WERI-Rb-1 (cell line): ENCODE data around the gene HS2ST1.

Experiments used
- DNase-seq: peaks from one replicate; pipeline ENCODE4 v3.0.0-alpha.2; 2020
- H3K27ac ChIP-seq: fragments of 250-450 bp; sonication (Bioruptor Pico); 2 replicates; pipeline ENCODE4 v1.5.1; 2020; ENCODE audit warnings: mild to moderate bottlenecking, moderate library complexity
- H3K27me3 ChIP-seq: fragments of 250-450 bp; sonication (Bioruptor Pico); 2 replicates; pipeline ENCODE4 v1.5.1; 2021; ENCODE audit warnings: mild to moderate bottlenecking, low read depth, moderate library complexity; ENCODE audit not compliant: insufficient read depth, severe bottlenecking
- H3K36me3 ChIP-seq: fragments of 250-450 bp; sonication (Bioruptor Pico); 2 replicates; pipeline ENCODE4 v1.5.1; 2020; ENCODE audit warnings: mild to moderate bottlenecking, moderate library complexity
- H3K4me3 ChIP-seq: 2 replicates; pipeline ENCODE4 v1.5.1; 2011; ENCODE audit warnings: low read depth, mild to moderate bottlenecking, control low read depth, low read length
- H3K9me3 ChIP-seq: fragments of 250-450 bp; sonication (Bioruptor Pico); 2 replicates; pipeline ENCODE4 v1.5.1; 2021; ENCODE audit warnings: mild to moderate bottlenecking, moderate library complexity; ENCODE audit not compliant: severe bottlenecking
- CTCF ChIP-seq: IDR thresholded peaks from 2 replicates; pipeline ENCODE4 v1.5.1; 2011; ENCODE audit warnings: low read depth, mild to moderate bottlenecking, control low read depth, inconsistent platforms, low read length

HS2ST1 gene

GRCh38 chr1:87154384-87154783 lies 239.9 kb downstream of the HS2ST1 start:
- no peaks in the 10 kb centered on the region for H3K9me3 ChIP-seq
- H3K27ac ChIP-seq, result no peak overlapping the region
- TF ChIP-seq CTCF, result no peak
- DNase-seq, result no peak
- H3K27me3 ChIP-seq, result no peaks in the 10 kb centered on the region
- H3K4me3 ChIP-seq, result no peak overlapping the region
- H3K36me3 ChIP-seq, result no peaks in the 10 kb centered on the region

- H3K27ac ChIP-seq, result no peak overlapping the region
- H3K9me3 ChIP-seq, result no peaks in the 10 kb centered on the region
- no peak overlapping the region for H3K4me3 ChIP-seq
- no peaks in the 10 kb centered on the region for H3K36me3 ChIP-seq
- no peak for TF ChIP-seq CTCF
- H3K27me3 ChIP-seq, result no peaks in the 10 kb centered on the region
- DNase-seq, result no peak
These were observed 240.7 kb downstream of the HS2ST1 start for GRCh38 chr1:87155170-87155569.

- no peak for TF ChIP-seq CTCF
- Histone ChIP-seq H3K36me3 (no peaks in the 10 kb centered on the region), H3K4me3 (no peak overlapping the region), H3K27ac (no peak overlapping the region), H3K27me3 (no peaks in the 10 kb centered on the region), H3K9me3 (no peaks in the 10 kb centered on the region)
- DNase-seq, result no peak
These were observed 241.2 kb downstream of the HS2ST1 start for GRCh38 chr1:87155648-87156047.

GRCh38 chr1:87156124-87156523 lies 241.7 kb downstream of the HS2ST1 start:
- no peak overlapping the region for H3K27ac ChIP-seq
- no peaks in the 10 kb centered on the region for H3K9me3 ChIP-seq
- TF ChIP-seq CTCF, result no peak
- no peak overlapping the region for H3K4me3 ChIP-seq
- H3K27me3 ChIP-seq, result no peaks in the 10 kb centered on the region
- no peaks in the 10 kb centered on the region for H3K36me3 ChIP-seq
- no peak for DNase-seq

GRCh38 chr1:87159378-87159915 lies 245.0 kb downstream of the HS2ST1 start:
- H3K9me3 ChIP-seq, result no peaks in the 10 kb centered on the region
- H3K4me3 ChIP-seq, result no peak overlapping the region
- TF ChIP-seq CTCF, result no peak
- H3K36me3 ChIP-seq, result no peaks in the 10 kb centered on the region
- no peak overlapping the region for H3K27ac ChIP-seq
- H3K27me3 ChIP-seq, result no peaks in the 10 kb centered on the region
- no peak for DNase-seq
